ENCODE measurements around the gene HBS1L. TPM values are rescaled to one million over a fixed set of nuclear protein-coding genes. Genes with fewer than 3 reads are reported as not detected.

The HBS1L gene
- total RNA-seq, 2 experiments from 2014 or later = 137 to 141 TPM

GRCh38 chr6:135048915-135049314 is 5.7 kb downstream of the HBS1L start:
- POLR2A ChIA-PET = no interaction called here

DNA sequence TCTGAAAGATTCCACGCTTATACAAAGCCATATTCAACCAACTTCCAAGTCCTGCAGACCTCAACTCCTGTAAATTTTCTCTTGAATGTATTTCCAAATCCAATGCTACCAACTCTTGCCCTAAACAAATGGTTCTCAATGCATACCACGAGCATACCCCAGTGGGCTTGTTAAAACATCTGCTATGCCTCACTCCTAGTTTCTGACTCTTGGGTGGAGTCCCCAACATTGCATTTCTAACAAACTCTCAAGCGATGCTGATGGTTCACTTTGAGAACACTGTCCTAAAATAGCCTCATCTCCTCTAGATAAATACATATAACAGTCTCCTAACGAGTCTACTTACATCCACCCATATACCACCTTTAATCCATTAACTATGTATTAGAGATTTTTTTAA is 7.3 kb downstream of the HBS1L start:
- POLR2A ChIA-PET = no interaction called here

More at GRCh38 chr6:135048915-135049314, 5.7 kb downstream of the HBS1L start:
- CTCF ChIA-PET = no interaction called here

GRCh38 chr6:135046912-135047311 is 7.7 kb downstream of the HBS1L start:
- ChIA-PET POLR2A (interaction anchor here (1.3 kb wide), 1 partner anchor 8 kb away, joined by 3 read pairs; the partner anchor contains the start of gene HBS1L), CTCF (no interaction called here)

More for the DNA sequence above, 7.3 kb downstream of the HBS1L start:
- CTCF ChIA-PET = no interaction called here

- ChIA-PET POLR2A (no interaction called here), CTCF (no interaction called here)
These were observed 10.0 kb downstream of the HBS1L start for GRCh38 chr6:135044639-135045038.

DNA sequence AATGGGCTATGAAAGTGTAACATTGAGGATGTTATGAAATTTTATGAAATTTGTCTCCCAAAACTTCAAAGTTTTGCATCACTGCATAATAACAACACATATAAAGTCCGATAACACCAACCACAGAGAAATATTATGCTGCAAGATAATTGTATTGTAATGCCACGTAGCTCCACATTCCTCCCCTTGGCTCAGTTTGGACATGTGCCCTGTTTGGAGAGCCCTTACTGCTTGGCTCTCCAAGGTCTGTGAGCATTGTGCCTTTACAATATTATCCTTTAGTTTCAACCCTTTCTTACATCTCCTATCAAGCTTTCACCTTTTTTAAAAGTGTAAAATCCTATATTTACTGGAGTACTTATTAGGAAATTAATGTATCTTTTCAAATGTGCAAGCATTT is 10.8 kb downstream of the HBS1L start:
- POLR2A ChIA-PET = no interaction called here
- CTCF ChIA-PET = no interaction called here

DNA sequence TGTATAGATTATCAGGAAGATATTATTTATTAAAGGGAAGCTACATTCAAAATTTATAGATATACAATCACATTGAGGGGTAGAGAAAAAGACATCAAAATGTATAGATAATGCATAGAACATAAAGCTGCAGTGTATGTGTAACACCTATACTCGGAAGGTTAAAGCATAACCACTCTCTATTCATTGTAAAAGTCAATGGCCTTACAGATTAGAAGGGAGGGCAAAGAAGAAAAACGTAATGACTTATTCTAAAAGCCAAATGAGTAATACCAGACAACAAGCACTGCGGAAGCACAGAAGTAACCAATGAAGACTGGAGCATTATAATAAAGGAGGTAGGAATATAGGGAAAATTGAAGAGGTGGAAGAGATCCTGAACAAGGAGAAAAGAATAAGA is 11.3 kb downstream of the HBS1L start:
- CTCF ChIA-PET = no interaction called here
- POLR2A ChIA-PET = no interaction called here

- ChIA-PET POLR2A (no interaction called here), CTCF (no interaction called here)
These were observed 16.3 kb downstream of the HBS1L start for GRCh38 chr6:135038335-135038734.

DNA sequence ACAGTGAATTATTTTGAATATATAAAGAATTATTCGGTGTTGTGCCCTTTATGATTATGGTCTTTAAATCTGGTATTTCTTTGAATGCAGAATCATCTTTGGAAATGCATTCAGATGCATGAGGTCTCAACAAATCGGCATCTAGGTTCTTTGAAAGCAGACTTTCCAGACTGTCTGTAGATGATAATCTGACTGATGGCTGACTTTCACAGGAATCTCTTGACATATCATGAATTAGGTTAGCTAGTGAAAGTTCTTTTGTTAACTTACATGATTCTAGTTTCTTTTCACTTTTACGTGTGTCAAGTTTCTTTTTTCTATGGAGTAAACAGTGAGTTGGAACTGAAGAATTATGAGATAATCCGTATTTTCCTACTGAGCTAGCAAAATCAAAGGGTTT is 17.1 kb downstream of the HBS1L start:
- ChIA-PET POLR2A (no interaction called here), CTCF (no interaction called here)

- CTCF ChIA-PET = no interaction called here
- POLR2A ChIA-PET = no interaction called here
These were observed 17.7 kb downstream of the HBS1L start for GRCh38 chr6:135036731-135037420.

GRCh38 chr6:135033238-135033637 is 21.4 kb downstream of the HBS1L start:
- CTCF ChIA-PET = no interaction called here
- POLR2A ChIA-PET = no interaction called here

- POLR2A ChIA-PET = no interaction called here
- CTCF ChIA-PET = interaction anchor here (0.6 kb wide), 1 partner anchor 90 kb away, joined by 3 read pairs; no protein-coding TSS in a partner anchor
These were observed 24.0 kb downstream of the HBS1L start for GRCh38 chr6:135030532-135031178.

- ChIA-PET CTCF (interaction anchor here (1.0 kb wide), 1 partner anchor 16 kb away, joined by 3 read pairs; no protein-coding TSS in a partner anchor), POLR2A (no interaction called here)
These were observed 24.6 kb downstream of the HBS1L start for GRCh38 chr6:135030056-135030473.

GRCh38 chr6:135025775-135026174 is 28.8 kb downstream of the HBS1L start:
- CTCF ChIA-PET = no interaction called here

GRCh38 chr6:135025175-135025574 is 29.4 kb downstream of the HBS1L start:
- CTCF ChIA-PET = no interaction called here

More at GRCh38 chr6:135025775-135026174, 28.8 kb downstream of the HBS1L start:
- POLR2A ChIA-PET = no interaction called here

DNA sequence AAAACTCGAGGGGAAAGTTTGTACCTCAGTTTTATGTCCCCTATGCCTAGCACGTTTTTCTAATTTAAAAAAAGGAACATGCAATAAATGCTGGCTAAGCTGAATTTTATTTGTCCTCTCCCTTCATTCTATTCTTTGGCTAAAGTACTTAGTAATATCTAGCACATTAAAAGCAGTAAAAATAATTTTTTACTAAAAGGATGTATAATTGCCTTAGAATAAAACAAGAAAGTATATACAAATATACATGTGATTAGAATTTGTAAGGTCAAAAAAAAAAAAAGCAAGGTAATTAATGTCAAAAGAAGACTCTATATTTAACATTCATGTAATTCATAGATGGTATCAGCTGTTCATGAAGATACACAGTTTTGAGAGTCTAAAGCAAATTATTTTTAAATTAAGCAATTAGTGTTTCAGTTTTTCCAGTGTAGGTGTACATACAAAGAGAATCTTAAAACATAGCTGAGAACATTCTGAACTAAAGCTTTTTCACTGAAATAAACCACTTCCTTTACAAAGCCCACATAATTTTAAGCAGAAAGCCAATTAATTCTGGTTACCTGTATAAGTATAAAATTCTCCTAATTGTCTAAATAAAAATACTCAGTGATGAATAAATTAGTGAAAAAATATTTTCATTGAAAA is 32.4 kb downstream of the HBS1L start:
- CTCF ChIA-PET = no interaction called here
- POLR2A ChIA-PET = interaction anchor here (0.7 kb wide), 1 partner anchor 185 kb away, joined by 4 read pairs; no protein-coding TSS in a partner anchor

More at GRCh38 chr6:135025175-135025574, 29.4 kb downstream of the HBS1L start:
- POLR2A ChIA-PET = no interaction called here

DNA sequence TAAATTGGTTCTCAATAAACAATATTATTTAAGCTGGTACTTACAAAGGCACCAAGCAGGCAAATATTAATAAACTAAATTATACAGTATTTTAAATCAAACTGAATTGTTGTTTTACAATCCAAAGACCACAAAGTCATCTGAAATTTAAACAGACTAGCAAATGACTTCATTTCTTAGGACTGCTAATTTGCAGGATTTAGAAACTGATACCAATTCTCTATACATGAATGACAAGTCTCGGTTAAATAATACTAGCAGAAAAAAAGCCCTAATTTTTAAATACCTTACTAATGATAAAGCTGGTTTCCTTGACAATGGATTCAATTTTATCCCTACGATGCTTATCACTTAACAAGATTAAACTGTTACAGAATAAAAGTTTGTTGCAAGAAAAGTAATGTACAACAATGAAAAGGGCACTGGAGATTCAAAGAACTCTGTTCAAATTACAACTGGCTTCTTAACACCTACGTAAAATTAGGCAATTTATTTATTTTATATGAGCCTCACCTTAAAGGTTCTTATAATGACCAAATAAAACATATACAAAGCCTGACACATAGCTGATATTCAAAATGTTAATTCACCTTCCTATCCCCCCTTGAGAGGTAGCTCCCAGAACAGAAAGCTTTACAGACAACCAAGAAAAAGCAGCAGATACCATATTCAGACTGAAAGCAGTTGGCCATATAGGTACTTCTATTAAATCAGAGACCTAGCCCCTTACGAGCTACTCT is 33.1 kb downstream of the HBS1L start:
- CTCF ChIA-PET = no interaction called here
- POLR2A ChIA-PET = no interaction called here

DNA sequence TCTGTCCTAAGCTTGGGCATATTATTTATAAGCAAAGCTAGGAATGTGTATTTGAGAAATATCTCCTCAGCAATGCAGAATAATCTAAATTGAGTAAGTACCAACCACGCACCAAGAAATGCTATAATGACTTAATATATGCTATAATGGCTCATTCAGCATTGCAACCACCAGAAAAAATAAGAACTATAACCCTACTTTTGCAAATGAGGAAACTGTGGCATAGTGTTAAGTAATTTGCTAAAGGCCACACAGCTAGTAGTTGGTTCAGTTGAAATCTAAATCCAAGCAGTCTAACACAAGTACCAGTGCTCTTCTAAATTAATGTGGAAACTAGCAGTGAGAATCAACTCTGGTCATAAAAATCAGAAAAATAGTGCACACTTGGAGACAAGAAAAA is 35.7 kb downstream of the HBS1L start:
- POLR2A ChIA-PET = no interaction called here
- CTCF ChIA-PET = no interaction called here

DNA sequence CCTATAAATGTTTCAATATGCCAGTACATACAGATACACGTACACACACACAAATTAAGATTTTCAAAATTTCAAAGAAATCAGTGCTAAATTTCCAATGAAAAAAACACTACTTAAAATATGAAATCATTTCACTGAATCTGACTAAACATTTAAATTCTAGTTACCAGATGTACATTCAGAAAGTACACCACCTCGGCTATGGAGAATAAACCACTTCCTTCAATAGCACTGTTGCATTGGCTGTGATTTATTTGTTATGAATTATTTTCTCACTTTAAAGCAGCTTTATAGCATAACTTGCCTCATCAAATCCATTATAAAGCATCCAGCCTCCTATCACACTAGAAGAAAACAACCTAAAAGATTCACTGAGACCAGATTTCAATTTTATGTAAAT is 36.6 kb downstream of the HBS1L start:
- POLR2A ChIA-PET = no interaction called here
- CTCF ChIA-PET = no interaction called here

DNA sequence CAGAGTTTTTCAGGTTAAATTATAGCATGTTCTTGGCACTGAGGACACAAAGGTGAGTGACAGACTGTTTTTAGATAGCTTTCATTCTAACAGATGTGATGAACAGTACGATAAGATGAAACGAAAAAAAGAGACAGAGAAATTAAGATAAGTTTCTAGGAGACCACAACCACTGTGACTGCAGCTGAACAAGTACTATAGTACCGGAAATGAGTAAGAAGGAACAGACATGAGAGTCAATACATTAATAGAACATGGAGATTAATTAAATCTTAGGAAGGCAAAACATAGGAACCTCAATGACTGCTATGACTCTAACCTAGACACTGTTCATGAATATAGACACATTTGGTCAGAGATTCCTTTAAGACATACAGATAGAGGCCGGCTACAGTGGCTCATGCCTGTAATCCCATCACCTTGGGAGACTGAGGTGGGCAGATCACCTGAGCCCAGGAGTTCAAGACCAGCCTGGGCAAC is 40.2 kb downstream of the HBS1L start:
- ChIA-PET CTCF (interaction anchor here (0.6 to 1.0 kb wide), 3 partner anchors 15 to 169 kb away, joined by 3 read pairs; no protein-coding TSS in a partner anchor), POLR2A (interaction anchor here (0.5 to 0.6 kb wide), 2 partner anchors 40 to 759 kb away, joined by 3 to 4 read pairs; partner anchors contain the start of gene HBS1L)

DNA sequence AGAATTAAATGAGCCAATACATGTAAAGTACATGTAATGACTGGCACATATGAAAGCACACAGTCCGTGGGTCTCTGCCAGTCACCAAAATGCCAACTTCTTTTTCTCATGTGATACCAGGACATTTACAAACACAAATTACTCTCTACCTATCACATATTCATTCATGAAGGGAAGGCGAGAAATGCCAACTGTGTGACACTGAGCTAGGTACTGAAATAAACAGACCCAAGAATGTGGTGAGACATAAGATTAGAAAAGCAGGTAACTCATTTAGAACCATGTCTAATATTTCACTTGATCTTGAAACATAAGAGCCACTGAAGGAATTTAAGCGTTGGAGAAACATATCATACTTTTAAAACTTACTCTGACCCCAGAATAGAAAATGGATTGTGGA is 41.4 kb downstream of the HBS1L start:
- CTCF ChIA-PET = no interaction called here
- POLR2A ChIA-PET = no interaction called here

Data from activated CD8-positive, alpha-beta memory T cell treated with anti-CD3 and anti-CD28 coated beads for 36 hours (primary cell).